ENCODE results near the gene MICAL3. TPM values are rescaled to one million over a fixed set of nuclear protein-coding genes. Genes with fewer than 3 reads are reported as not detected.

Gene MICAL3
- total RNA-seq, 2 donors from 2014 or later: 33.6 to 34.0 TPM

GRCh38 chr22:17916226-17916889 lies 108.0 kb downstream of the MICAL3 start:
- 79 to 81% methylated on average over 13 of the region's 13 CpGs for WGBS, 2 donors
- TF ChIP-seq POLR2A (IDR thresholded peaks at IDR 0.05) (no peak), CTCF (IDR thresholded peaks at IDR 0.05) (no peak)
- peaks cover 22% of the 10 kb centered on the region for H3K4me1 ChIP-seq

GRCh38 chr22:17915676-17916075 lies 108.7 kb downstream of the MICAL3 start:
- no peak overlapping the region for H3K27ac ChIP-seq
- no peak for DNase-seq
- intact Hi-C loops (cut with DNase I): no loop called here
- WGBS, 2 donors: 83 to 86% methylated on average over 7 of the region's 7 CpGs
- H3K36me3 ChIP-seq (replicated peaks in 1 of 2; ENCODE audit: insufficient read depth in 1 of 2, low read depth in 2 of 2): no peaks in the 10 kb centered on the region
- H3K4me1 ChIP-seq: peaks cover 24% of the 10 kb centered on the region
- no peak for ATAC-seq
- no peak for TF ChIP-seq CTCF (IDR thresholded peaks at IDR 0.05)
- TF ChIP-seq POLR2A (IDR thresholded peaks at IDR 0.05): no peak
- H3K4me3 ChIP-seq: no peak overlapping the region
- H3K27me3 ChIP-seq: no peaks in the 10 kb centered on the region
- no peaks in the 10 kb centered on the region for H3K9me3 ChIP-seq

More at GRCh38 chr22:17916226-17916889, 108.0 kb downstream of the MICAL3 start:
- no peak overlapping the region for H3K4me3 ChIP-seq
- no peak for DNase-seq
- ATAC-seq: no peak
- intact Hi-C loops (cut with DNase I): no loop called here
- no peaks in the 10 kb centered on the region for H3K27me3 ChIP-seq
- no peaks in the 10 kb centered on the region for H3K9me3 ChIP-seq
- no peak overlapping the region for H3K27ac ChIP-seq
- H3K36me3 ChIP-seq (replicated peaks in 1 of 2; ENCODE audit: insufficient read depth in 1 of 2, low read depth in 2 of 2): no peaks in the 10 kb centered on the region

- ATAC-seq (no peak), DNase-seq (no peak)
- Histone ChIP-seq H3K4me1 (peaks cover 24% of the 10 kb centered on the region), H3K36me3 (replicated peaks in 1 of 2; ENCODE audit: insufficient read depth in 1 of 2, low read depth in 2 of 2) (no peaks in the 10 kb centered on the region), H3K4me3 (no peak overlapping the region), H3K27ac (no peak overlapping the region), H3K9me3 (no peaks in the 10 kb centered on the region), H3K27me3 (no peaks in the 10 kb centered on the region)
- intact Hi-C loops (cut with DNase I): no loop called here
- no peak for TF ChIP-seq CTCF (IDR thresholded peaks at IDR 0.05)
- no peak for TF ChIP-seq POLR2A (IDR thresholded peaks at IDR 0.05)
- 94 to 96% methylated on average over 7 to 10 of the region's 10 CpGs for WGBS, 2 donors
These were observed 109.2 kb downstream of the MICAL3 start for GRCh38 chr22:17915188-17915587.

- H3K27ac ChIP-seq: no peak overlapping the region
- H3K9me3 ChIP-seq: no peaks in the 10 kb centered on the region
- H3K4me1 ChIP-seq: peaks cover 21% of the 10 kb centered on the region
- 92 to 93% methylated on average over 3 of the region's 3 CpGs for WGBS, 2 donors
- H3K27me3 ChIP-seq: no peaks in the 10 kb centered on the region
- no peak overlapping the region for H3K4me3 ChIP-seq
- intact Hi-C loops (cut with DNase I): no loop called here
- H3K36me3 ChIP-seq (replicated peaks in 1 of 2; ENCODE audit: insufficient read depth in 1 of 2, low read depth in 2 of 2): no peaks in the 10 kb centered on the region
- ATAC-seq (no peak), DNase-seq (no peak)
- TF ChIP-seq CTCF (IDR thresholded peaks at IDR 0.05): no peak
- no peak for TF ChIP-seq POLR2A (IDR thresholded peaks at IDR 0.05)
These were observed 109.9 kb downstream of the MICAL3 start for GRCh38 chr22:17914474-17914873.

- intact Hi-C loops (cut with DNase I): no loop called here
- ATAC-seq (no peak), DNase-seq (no peak)
- Histone ChIP-seq H3K27me3 (no peaks in the 10 kb centered on the region), H3K4me1 (peaks cover 18% of the 10 kb centered on the region), H3K27ac (no peak overlapping the region), H3K9me3 (no peaks in the 10 kb centered on the region), H3K36me3 (replicated peaks in 1 of 2; ENCODE audit: insufficient read depth in 1 of 2, low read depth in 2 of 2) (no peaks in the 10 kb centered on the region), H3K4me3 (no peak overlapping the region)
- TF ChIP-seq CTCF (IDR thresholded peaks at IDR 0.05) (no peak), POLR2A (IDR thresholded peaks at IDR 0.05) (no peak)
- WGBS, 2 donors: 82 to 87% methylated on average over 8 of the region's 8 CpGs
These were observed 110.5 kb downstream of the MICAL3 start for GRCh38 chr22:17913801-17914347.
